Breast epithelium (tissue), 3 donors: ENCODE data around the gene CPA2.
"Not testable (repeated sequence)": the region's sequence is repeated elsewhere in the genome, so short reads cannot be mapped to it uniquely, and the experiment has no call there.

Source experiments
- CTCF ChIP-seq, 3 donors: fragments of 450-650 bp; IDR thresholded peaks; one replicate each; pipeline ENCODE4 v1.5.1; 2016 to 2017; ENCODE audit warnings: antibody characterized with exemption in 3 of 3, mild to moderate bottlenecking in 3 of 3, moderate library complexity in 3 of 3
- POLR2A ChIP-seq: fragments of 450-650 bp; IDR thresholded peaks from one replicate; pipeline ENCODE4 v1.6.1; 2016; ENCODE audit warnings: antibody characterized with exemption, mild to moderate bottlenecking, moderate library complexity
- POLR2AphosphoS5 ChIP-seq, 3 donors: sonication (generic); formaldehyde crosslinking; IDR thresholded peaks; one replicate each; pipeline ENCODE4 v1.6.1; 2017; ENCODE audit warnings: antibody characterized with exemption in 3 of 3

- not testable (repeated sequence) for TF ChIP-seq POLR2A; CTCF (IDR thresholded peaks at IDR 0.05); POLR2AphosphoS5 (IDR thresholded peaks at IDR 0.05)
Observed at GRCh38 chr7:130229981-130230380, 36.7 kb upstream of the CPA2 start.
